PC-9 (cell line): ENCODE results near the gene SUPT20H. TPM values are rescaled to one million over a fixed set of nuclear protein-coding genes. Genes with fewer than 3 reads are reported as not detected.

Experiments used
- BruUV-seq: library from RNA; stranded (reverse); fragments of 400-500 nt; replicated peaks from 2 replicates; lab custom pipeline; 2021; lab: Mats Ljungman, UMichigan
- CTCF ChIA-PET: fragments of 300-600 bp; sonication (Branson Sonifier 250); formaldehyde crosslinking; loops from one replicate; lab custom pipeline; 2022; ENCODE audit warnings: antibody characterized with exemption; lab: Charles Lee
- POLR2A ChIA-PET: fragments of 300-600 bp; sonication (Branson Sonifier 250); formaldehyde crosslinking; loops from one replicate; lab custom pipeline; 2022; ENCODE audit warnings: antibody characterized with exemption; ENCODE audit not compliant: unreplicated experiment; lab: Charles Lee
- DNase-seq, 2 experiments: peaks; one replicate each; pipeline versions ENCODE4 v3.0.0 to v3.0.0-alpha.2; 2015 to 2022; ENCODE audit warnings: mixed read lengths in 1 of 2
- H2AFZ ChIP-seq: fragments of 200-600 bp; sonication (generic); 2 replicates; pipeline ENCODE4 v1.8.1; 2017; ENCODE audit warnings: antibody characterized with exemption
- H3F3A ChIP-seq: fragments of 200-600 bp; sonication (generic); 2 replicates; pipeline ENCODE4 v1.8.1; 2017; ENCODE audit warnings: antibody characterized with exemption, mild to moderate bottlenecking, low read depth; ENCODE audit not compliant: insufficient read depth
- H3K27ac ChIP-seq: fragments of 200-600 bp; sonication (generic); 2 replicates; pipeline ENCODE4 v1.6.1; 2016; ENCODE audit warnings: mixed run types
- H3K27me3 ChIP-seq: fragments of 200-600 bp; sonication (generic); 2 replicates; pipeline ENCODE4 v1.6.1; 2016; ENCODE audit warnings: low read depth, mixed run types; ENCODE audit not compliant: insufficient read depth
- H3K36me3 ChIP-seq: fragments of 200-600 bp; sonication (generic); 2 replicates; pipeline ENCODE4 v1.6.1; 2016; ENCODE audit warnings: low read depth, mixed run types
- H3K4me1 ChIP-seq: fragments of 200-600 bp; sonication (generic); replicated peaks from 2 replicates; pipeline ENCODE4 v1.6.1; 2016; ENCODE audit warnings: mixed run types; ENCODE audit not compliant: insufficient read depth
- H3K4me2 ChIP-seq: fragments of 200-600 bp; sonication (generic); 2 replicates; pipeline ENCODE4 v1.6.1; 2017; ENCODE audit warnings: mixed run types
- H3K4me3 ChIP-seq: fragments of 200-600 bp; sonication (generic); 2 replicates; pipeline ENCODE4 v1.6.1; 2016; ENCODE audit warnings: mixed run types
- H3K79me2 ChIP-seq: fragments of 200-600 bp; sonication (generic); 2 replicates; pipeline ENCODE4 v1.6.1; 2017; ENCODE audit warnings: low read depth, mixed run types
- H3K9me2 ChIP-seq: fragments of 200-600 bp; sonication (generic); 2 replicates; pipeline ENCODE4 v1.8.1; 2017; ENCODE audit warnings: mild to moderate bottlenecking; ENCODE audit not compliant: insufficient read depth
- H3K9me3 ChIP-seq: fragments of 200-600 bp; sonication (generic); 2 replicates; pipeline ENCODE4 v1.8.1; 2016; ENCODE audit warnings: low read depth; ENCODE audit not compliant: insufficient read depth
- H4K20me1 ChIP-seq: fragments of 200-600 bp; sonication (generic); 2 replicates; pipeline ENCODE4 v1.8.1; 2017; ENCODE audit not compliant: insufficient read depth
- CTCF ChIP-seq: fragments of 200-600 bp; sonication (generic); conservative IDR thresholded peaks from 2 replicates; pipeline ENCODE4 v1.6.1; 2017; ENCODE audit warnings: mixed run types, antibody characterized with exemption, mild to moderate bottlenecking, moderate library complexity
- EZH2 ChIP-seq: fragments of 200-600 bp; sonication (generic); IDR thresholded peaks from 2 replicates; pipeline ENCODE4 v1.8.0; 2017; ENCODE audit warnings: antibody characterized with exemption, low read depth
- intact Hi-C: fragments of 100-400 bp; cut with micrococcal nuclease; formaldehyde crosslinking; loops from one replicate; pipeline ENCODE4 v1.10.0; 2022; ENCODE audit not compliant: unreplicated experiment
- total RNA-seq: library from RNA; stranded (reverse); gene quantifications from 2 replicates; pipeline ENCODE4 v1.2.3, GENCODE V29; 2021

SUPT20H gene
- total RNA-seq, 1 experiment from 2014 or later, result 44.1 TPM

- Histone ChIP-seq H3K4me1 (no peaks in the 10 kb centered on the region), H3K4me2 (no peak overlapping the region), H3K79me2 (no peaks in the 10 kb centered on the region), H3K9me3 (no peaks in the 10 kb centered on the region), H3K27ac (no peak overlapping the region), H3F3A (no peaks in the 10 kb centered on the region), H4K20me1 (no peaks in the 10 kb centered on the region), H3K9me2 (no peaks in the 10 kb centered on the region), H3K27me3 (no peaks in the 10 kb centered on the region), H2AFZ (no peak overlapping the region), H3K36me3 (no peaks in the 10 kb centered on the region), H3K4me3 (no peak overlapping the region)
- BruUV-seq, result no TSS peak
- TF ChIP-seq CTCF, result no peak
- TF ChIP-seq EZH2, result no peak
- ChIA-PET CTCF (no interaction called here), POLR2A (no interaction called here)
- no peak for DNase-seq
- intact Hi-C loops, result no loop called here
Measured at GRCh38 chr13:37102896-37103295, 43.4 kb upstream of the SUPT20H start.

DNA sequence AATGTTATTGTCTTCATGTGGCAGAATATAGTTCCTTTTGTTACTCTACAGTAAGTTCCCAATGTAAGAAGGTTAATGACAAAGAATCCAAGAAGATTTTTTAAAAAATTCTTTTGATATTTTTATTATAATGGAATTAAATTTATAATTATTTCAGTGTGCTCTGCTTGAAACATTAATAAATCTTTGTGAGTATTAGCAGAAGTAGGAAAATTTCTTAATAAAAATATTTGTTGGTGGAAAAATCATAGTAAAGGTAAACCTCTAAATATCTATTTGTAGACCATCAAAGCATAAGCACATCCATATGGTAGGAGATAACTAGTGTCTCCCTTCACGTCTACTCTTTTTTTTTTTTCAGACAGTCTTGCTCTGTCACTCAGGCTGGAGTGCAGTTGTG, 41.7 kb upstream of the SUPT20H start:
- ChIA-PET POLR2A (no interaction called here), CTCF (no interaction called here)
- H3K4me3 ChIP-seq, result no peak overlapping the region
- H4K20me1 ChIP-seq, result no peaks in the 10 kb centered on the region
- no TSS peak for BruUV-seq
- intact Hi-C loops, result no loop called here
- no peaks in the 10 kb centered on the region for H3K9me3 ChIP-seq
- no peak overlapping the region for H3K27ac ChIP-seq
- H3K4me1 ChIP-seq, result no peaks in the 10 kb centered on the region
- H3K27me3 ChIP-seq, result no peaks in the 10 kb centered on the region
- no peaks in the 10 kb centered on the region for H3K79me2 ChIP-seq
- no peak overlapping the region for H3K4me2 ChIP-seq
- TF ChIP-seq EZH2, result no peak
- no peak for TF ChIP-seq CTCF
- H3K36me3 ChIP-seq, result no peaks in the 10 kb centered on the region
- H2AFZ ChIP-seq, result no peak overlapping the region
- no peaks in the 10 kb centered on the region for H3F3A ChIP-seq
- no peaks in the 10 kb centered on the region for H3K9me2 ChIP-seq
- no peak for DNase-seq

GRCh38 chr13:37100731-37101130, 41.2 kb upstream of the SUPT20H start:
- H2AFZ ChIP-seq, result no peak overlapping the region
- H3K9me3 ChIP-seq, result no peaks in the 10 kb centered on the region
- no peak for DNase-seq
- no peaks in the 10 kb centered on the region for H3K9me2 ChIP-seq
- POLR2A ChIA-PET, result no interaction called here
- no peaks in the 10 kb centered on the region for H3F3A ChIP-seq
- H3K4me2 ChIP-seq, result no peak overlapping the region
- H3K27ac ChIP-seq, result no peak overlapping the region
- no TSS peak for BruUV-seq
- H3K4me3 ChIP-seq, result no peak overlapping the region
- no peaks in the 10 kb centered on the region for H3K4me1 ChIP-seq
- no peaks in the 10 kb centered on the region for H3K36me3 ChIP-seq
- no peaks in the 10 kb centered on the region for H3K79me2 ChIP-seq
- H3K27me3 ChIP-seq, result no peaks in the 10 kb centered on the region
- TF ChIP-seq CTCF, result no peak
- TF ChIP-seq EZH2, result no peak
- intact Hi-C loops, result no loop called here
- H4K20me1 ChIP-seq, result no peaks in the 10 kb centered on the region
- CTCF ChIA-PET, result no interaction called here
